Neural crest cell (in vitro differentiated cells): ENCODE data around the gene PACS2. TPM values are rescaled to one million over a fixed set of nuclear protein-coding genes. Genes with fewer than 3 reads are reported as not detected.

ENCODE experiments used
- DNase-seq: peaks from one replicate; pipeline ENCODE4 v3.0.0; 2021; ENCODE audit warnings: low read depth, mixed read lengths, low spot score
- H3K27ac Mint-ChIP-seq: one replicate; pipeline ENCODE4 v1.8.0; 2021; ENCODE audit warnings: mild to moderate bottlenecking, mixed read lengths; ENCODE audit not compliant: unreplicated experiment
- H3K27me3 Mint-ChIP-seq: 2 replicates; pipeline ENCODE4 v1.8.0; 2021; ENCODE audit warnings: low read depth, mild to moderate bottlenecking, mixed read lengths
- H3K36me3 Mint-ChIP-seq: 2 replicates; pipeline ENCODE4 v1.8.0; 2021; ENCODE audit warnings: low read depth, mild to moderate bottlenecking, mixed read lengths
- H3K4me1 Mint-ChIP-seq: 2 replicates; pipeline ENCODE4 v1.8.0; 2021; ENCODE audit warnings: mixed read lengths
- H3K4me3 Mint-ChIP-seq: one replicate; pipeline ENCODE4 v1.8.0; 2021; ENCODE audit warnings: mild to moderate bottlenecking, mixed read lengths
- H3K9me3 Mint-ChIP-seq: 2 replicates; pipeline ENCODE4 v1.8.0; 2021; ENCODE audit warnings: mixed read lengths
- total RNA-seq: library from RNA; stranded (reverse); gene quantifications from 2 replicates; pipeline ENCODE4 v1.2.1, GENCODE V29; 2021
- TF ChIP-seq, protein P1 (sequence below): fragments of 200-600 bp; sonication (generic); conservative IDR thresholded peaks from 2 replicates; pipeline ENCODE4 v1.5.0; 2021; ENCODE audit warnings: antibody characterized with exemption, mild to moderate bottlenecking

Gene PACS2
- total RNA-seq, 1 donor from 2014 or later, result 104 TPM

- no peak overlapping the region for H3K27ac Mint-ChIP-seq
These were observed 40.0 kb downstream of the PACS2 start for GRCh38 chr14:105354541-105354940.

GRCh38 chr14:105355049-105355575 lies 40.6 kb downstream of the PACS2 start:
- H3K9me3 Mint-ChIP-seq, result no peaks in the 10 kb centered on the region
- no peak overlapping the region for H3K27ac Mint-ChIP-seq
- H3K27me3 Mint-ChIP-seq, result no peaks in the 10 kb centered on the region
- H3K36me3 Mint-ChIP-seq, result no peaks in the 10 kb centered on the region
- peaks cover 3% of the 10 kb centered on the region for H3K4me1 Mint-ChIP-seq
- TF ChIP-seq, protein P1, sequence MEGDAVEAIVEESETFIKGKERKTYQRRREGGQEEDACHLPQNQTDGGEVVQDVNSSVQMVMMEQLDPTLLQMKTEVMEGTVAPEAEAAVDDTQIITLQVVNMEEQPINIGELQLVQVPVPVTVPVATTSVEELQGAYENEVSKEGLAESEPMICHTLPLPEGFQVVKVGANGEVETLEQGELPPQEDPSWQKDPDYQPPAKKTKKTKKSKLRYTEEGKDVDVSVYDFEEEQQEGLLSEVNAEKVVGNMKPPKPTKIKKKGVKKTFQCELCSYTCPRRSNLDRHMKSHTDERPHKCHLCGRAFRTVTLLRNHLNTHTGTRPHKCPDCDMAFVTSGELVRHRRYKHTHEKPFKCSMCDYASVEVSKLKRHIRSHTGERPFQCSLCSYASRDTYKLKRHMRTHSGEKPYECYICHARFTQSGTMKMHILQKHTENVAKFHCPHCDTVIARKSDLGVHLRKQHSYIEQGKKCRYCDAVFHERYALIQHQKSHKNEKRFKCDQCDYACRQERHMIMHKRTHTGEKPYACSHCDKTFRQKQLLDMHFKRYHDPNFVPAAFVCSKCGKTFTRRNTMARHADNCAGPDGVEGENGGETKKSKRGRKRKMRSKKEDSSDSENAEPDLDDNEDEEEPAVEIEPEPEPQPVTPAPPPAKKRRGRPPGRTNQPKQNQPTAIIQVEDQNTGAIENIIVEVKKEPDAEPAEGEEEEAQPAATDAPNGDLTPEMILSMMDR, result no peak
- no peak overlapping the region for H3K4me3 Mint-ChIP-seq
- DNase-seq, result no peak

More at GRCh38 chr14:105354541-105354940, 40.0 kb downstream of the PACS2 start:
- TF ChIP-seq, protein P1, result no peak
- Mint-ChIP-seq H3K27me3 (no peaks in the 10 kb centered on the region), H3K36me3 (no peaks in the 10 kb centered on the region), H3K4me1 (peaks cover 3% of the 10 kb centered on the region), H3K4me3 (no peak overlapping the region), H3K9me3 (no peaks in the 10 kb centered on the region)
- DNase-seq, result no peak

GRCh38 chr14:105355850-105356604 lies 41.5 kb downstream of the PACS2 start:
- H3K4me1 Mint-ChIP-seq, result peaks cover 3% of the 10 kb centered on the region
- H3K9me3 Mint-ChIP-seq, result no peaks in the 10 kb centered on the region
- H3K36me3 Mint-ChIP-seq, result no peaks in the 10 kb centered on the region
- no peak overlapping the region for H3K4me3 Mint-ChIP-seq
- no peaks in the 10 kb centered on the region for H3K27me3 Mint-ChIP-seq
- DNase-seq, result no peak
- no peak overlapping the region for H3K27ac Mint-ChIP-seq
- TF ChIP-seq, protein P1, result no peak

GRCh38 chr14:105356927-105357326 lies 42.4 kb downstream of the PACS2 start:
- Mint-ChIP-seq H3K36me3 (no peaks in the 10 kb centered on the region), H3K9me3 (no peaks in the 10 kb centered on the region), H3K4me1 (peaks cover 3% of the 10 kb centered on the region), H3K27me3 (no peaks in the 10 kb centered on the region), H3K4me3 (no peak overlapping the region), H3K27ac (no peak overlapping the region)
- TF ChIP-seq, protein P1, result no peak
- DNase-seq, result no peak

- no peak overlapping the region for H3K27ac Mint-ChIP-seq
- no peak overlapping the region for H3K4me3 Mint-ChIP-seq
- no peak for DNase-seq
- no peaks in the 10 kb centered on the region for H3K9me3 Mint-ChIP-seq
- TF ChIP-seq, protein P1, result no peak
- no peaks in the 10 kb centered on the region for H3K4me1 Mint-ChIP-seq
- H3K27me3 Mint-ChIP-seq, result no peaks in the 10 kb centered on the region
- no peaks in the 10 kb centered on the region for H3K36me3 Mint-ChIP-seq
These were observed 43.1 kb downstream of the PACS2 start for GRCh38 chr14:105357626-105358025.
